ENCODE measurements around the gene MS4A12.
A peak's percentile ranks its signal among the peaks of the same experiment; 100 is the strongest.
"Not testable (repeated sequence)": the region's sequence is repeated elsewhere in the genome, so short reads cannot be mapped to it uniquely, and the experiment has no call there.

Gene MS4A12

DNA sequence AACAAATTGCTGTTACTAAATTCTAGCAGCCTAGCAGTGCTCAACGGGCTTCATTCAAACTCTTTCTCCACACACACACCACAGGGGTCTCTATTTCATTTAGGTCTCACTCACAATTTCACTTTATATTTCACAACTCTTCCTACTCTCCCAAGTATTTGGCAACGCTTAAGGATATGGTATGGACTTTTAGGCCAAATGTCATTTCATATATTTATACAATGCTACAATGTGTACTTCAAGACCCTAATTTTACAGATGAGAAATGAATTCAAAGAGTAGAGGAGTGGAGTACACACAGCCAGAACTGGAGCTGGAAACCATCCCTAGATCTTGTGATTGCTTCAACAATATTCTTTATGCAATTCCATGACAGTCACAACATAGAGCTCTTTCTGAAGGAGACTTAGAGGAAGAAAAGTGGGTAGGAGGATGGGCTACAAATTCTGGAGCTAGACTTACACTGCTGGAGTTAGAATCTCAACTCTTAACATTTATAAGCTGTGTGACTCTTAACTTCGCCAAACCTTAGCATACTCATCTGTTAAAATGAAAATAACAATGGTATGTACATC lies 20.2 kb downstream of the MS4A12 start:
- no peak for DNase-seq (ENCODE audit: low read depth)
- no peak overlapping the region for H3K4me3 ChIP-seq (ENCODE audit: low read depth, low read length)
- TF ChIP-seq, protein P1, sequence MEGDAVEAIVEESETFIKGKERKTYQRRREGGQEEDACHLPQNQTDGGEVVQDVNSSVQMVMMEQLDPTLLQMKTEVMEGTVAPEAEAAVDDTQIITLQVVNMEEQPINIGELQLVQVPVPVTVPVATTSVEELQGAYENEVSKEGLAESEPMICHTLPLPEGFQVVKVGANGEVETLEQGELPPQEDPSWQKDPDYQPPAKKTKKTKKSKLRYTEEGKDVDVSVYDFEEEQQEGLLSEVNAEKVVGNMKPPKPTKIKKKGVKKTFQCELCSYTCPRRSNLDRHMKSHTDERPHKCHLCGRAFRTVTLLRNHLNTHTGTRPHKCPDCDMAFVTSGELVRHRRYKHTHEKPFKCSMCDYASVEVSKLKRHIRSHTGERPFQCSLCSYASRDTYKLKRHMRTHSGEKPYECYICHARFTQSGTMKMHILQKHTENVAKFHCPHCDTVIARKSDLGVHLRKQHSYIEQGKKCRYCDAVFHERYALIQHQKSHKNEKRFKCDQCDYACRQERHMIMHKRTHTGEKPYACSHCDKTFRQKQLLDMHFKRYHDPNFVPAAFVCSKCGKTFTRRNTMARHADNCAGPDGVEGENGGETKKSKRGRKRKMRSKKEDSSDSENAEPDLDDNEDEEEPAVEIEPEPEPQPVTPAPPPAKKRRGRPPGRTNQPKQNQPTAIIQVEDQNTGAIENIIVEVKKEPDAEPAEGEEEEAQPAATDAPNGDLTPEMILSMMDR (IDR thresholded peaks at IDR 0.05; ENCODE audit: insufficient read depth, low read depth, low read length, missing control alignments): no peak

DNA sequence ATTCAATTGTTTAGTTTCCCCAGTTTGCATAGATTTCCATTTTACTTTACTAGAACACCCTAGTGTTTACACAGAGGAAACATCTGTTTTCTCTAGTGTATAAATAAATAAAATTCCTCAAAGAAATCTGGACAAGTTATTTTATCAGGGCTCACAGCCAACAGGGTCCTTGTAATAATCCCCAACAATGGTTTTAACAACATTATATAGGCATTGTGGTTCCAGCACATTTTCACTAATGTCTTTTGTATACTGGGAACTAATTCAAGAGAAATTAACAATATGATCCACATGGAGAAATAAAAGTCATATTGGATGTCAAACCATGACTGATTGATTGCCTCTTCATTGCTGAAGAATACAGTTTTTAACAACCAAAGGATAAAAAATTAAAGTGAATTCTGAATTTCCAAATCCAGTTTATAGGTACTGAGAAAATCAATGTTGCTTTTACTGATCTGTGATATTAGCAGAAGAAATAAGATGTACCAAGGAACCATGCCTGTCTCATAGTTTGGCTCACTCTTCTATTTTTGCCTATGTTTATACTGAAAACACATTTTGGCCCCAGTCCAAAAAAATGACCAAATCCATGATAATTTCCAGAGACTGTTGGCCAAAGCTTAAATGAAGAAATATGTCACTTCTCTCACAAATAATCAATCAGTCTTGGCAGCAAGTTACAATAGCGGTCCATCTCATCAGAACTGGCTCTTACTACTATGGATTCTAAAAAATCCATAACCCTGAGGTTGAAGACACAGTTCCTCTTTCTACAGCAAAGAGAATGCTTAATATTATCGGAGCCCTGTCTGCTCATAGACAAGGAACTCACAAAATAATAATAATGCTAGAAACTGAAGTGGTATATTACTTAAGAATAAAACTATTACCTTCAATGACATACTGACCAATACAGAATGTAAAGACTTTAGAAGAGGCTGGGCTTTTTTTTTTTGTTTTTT lies 21.2 kb downstream of the MS4A12 start:
- no peak for DNase-seq (ENCODE audit: low read depth)

DNA sequence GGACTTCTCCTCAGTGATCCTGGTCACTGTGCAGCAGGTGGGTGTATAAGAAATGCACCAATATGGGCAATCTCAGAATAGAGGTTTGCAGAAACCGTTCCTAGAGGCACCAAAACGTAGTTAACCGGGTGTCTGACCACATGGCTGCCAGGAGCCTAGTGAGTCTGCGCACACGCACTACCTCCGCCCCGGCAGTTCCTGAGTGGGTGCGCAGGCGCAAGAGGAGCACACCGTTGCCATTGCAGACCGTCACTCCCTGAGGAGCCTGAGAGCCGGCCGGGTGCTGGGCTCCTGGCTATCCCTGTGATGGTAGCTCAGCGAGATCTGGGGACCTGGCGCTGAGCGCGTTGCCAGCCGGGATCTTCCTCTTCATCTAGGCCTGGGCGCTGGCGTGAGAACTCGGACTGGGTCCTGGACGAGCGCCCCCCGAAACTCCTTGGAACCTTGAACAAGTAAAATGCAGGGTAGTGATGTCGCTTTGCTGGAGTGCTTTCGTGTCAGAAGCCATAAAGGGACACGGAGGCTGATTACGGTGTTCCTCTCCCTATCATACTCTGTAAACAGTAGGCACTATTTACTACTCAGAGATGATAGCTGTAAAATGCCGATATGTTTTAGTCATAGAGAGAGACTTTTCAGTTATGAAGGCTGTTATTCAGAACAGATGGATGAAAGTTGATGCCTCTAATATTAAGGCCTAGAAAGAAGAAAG lies 22.7 kb downstream of the MS4A12 start, which contains the start of gene MS4A13:
Gene MS4A13 (plus strand): TSS at position 249 of the 712 bp plus-strand sequence. CDS start 2,692 bp downstream, outside the sequence.
- TF ChIP-seq, protein P1 (IDR thresholded peaks at IDR 0.05; ENCODE audit: insufficient read depth, low read depth, low read length, missing control alignments): no peak
- DNase-seq (ENCODE audit: low read depth): no peak

More for the DNA sequence above, 21.2 kb downstream of the MS4A12 start:
- TF ChIP-seq, protein P1 (IDR thresholded peaks at IDR 0.05; ENCODE audit: insufficient read depth, low read depth, low read length, missing control alignments): no peak
- no peak overlapping the region for H3K4me3 ChIP-seq (ENCODE audit: low read depth, low read length)

DNA sequence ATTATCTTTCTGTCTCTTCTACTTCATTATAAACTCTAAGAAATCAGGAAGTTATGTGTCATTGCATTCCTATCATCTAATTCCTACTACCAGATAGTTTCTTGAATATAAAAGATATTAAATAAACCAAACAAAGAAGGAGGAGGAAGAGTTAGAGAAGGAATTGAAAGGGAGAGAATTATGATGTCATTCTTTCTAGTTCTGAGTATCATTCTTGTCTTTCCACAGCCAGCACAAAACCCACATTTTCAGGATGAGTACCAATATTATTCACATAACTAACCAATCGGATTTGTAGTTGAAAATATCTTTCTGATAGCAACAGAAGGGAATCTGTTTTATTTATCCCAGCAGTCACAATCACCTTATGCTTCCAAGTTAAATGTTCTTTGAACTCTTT lies 35.9 kb downstream of the MS4A12 start:
- TF ChIP-seq, protein P1 (IDR thresholded peaks at IDR 0.05; ENCODE audit: insufficient read depth, low read depth, low read length, missing control alignments): no peak
- peak; percentile 24 for DNase-seq (ENCODE audit: low read depth)
- H3K4me3 ChIP-seq (ENCODE audit: low read depth, low read length): no peak overlapping the region

More for the DNA sequence above, 22.7 kb downstream of the MS4A12 start, which contains the start of gene MS4A13:
- H3K4me3 ChIP-seq (ENCODE audit: low read depth, low read length): no peak within 1 kb of the TSS

DNA sequence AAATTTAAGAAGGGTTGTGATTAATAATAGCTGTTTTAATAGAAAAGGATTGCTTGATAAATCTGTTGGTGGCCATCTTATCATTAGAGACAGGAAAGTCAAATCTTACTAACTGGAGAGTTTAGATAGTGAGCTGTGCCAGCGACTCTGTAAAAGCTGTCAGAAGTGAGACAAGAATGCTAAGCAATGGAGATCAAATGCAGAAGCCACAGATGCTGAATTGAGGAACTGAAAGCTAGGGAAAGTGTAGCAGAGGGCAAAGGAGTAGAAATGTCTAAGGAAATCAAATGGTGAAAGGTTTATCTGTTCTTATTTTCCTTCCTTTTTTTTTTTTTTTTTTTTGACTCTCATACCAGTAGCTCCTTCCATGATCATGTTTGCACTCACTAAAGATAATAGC lies 36.4 kb downstream of the MS4A12 start:
- no peak overlapping the region for H3K4me3 ChIP-seq (ENCODE audit: low read depth, low read length)
- DNase-seq (ENCODE audit: low read depth): peak; percentile 44
- TF ChIP-seq, protein P1 (IDR thresholded peaks at IDR 0.05; ENCODE audit: insufficient read depth, low read depth, low read length, missing control alignments): no peak

DNA sequence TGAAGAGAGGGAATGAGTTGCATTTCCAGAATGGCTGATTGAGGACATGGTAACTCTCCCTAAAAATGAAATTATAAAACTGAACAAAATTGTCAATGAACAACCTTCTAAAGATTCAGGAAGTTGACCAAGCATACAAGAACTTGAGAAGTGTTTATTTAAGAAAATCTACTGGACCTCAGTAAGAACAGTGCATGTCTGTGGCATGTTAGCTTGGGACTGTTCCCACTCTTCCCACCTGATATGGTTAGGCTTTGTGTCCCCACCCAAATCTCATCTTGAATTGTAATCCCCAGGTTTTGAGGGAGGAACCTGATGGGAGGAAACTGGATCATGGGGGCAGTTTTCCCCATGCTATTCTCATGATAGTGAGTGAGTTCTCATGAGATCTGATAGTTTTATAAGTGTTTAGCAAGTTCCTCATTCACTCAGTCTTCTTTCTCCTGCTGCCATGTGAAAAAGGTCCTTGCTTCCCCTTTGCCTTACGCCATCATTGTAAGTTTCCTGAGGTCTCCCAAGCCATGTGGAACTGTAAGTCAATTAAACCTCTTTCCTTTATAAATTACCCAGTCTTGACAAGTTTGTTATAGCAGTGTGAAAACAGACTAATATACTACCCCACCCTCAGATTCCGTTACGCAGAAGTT lies 38.0 kb downstream of the MS4A12 start:
- TF ChIP-seq, protein P1 (IDR thresholded peaks at IDR 0.05; ENCODE audit: insufficient read depth, low read depth, low read length, missing control alignments): no peak
- DNase-seq (ENCODE audit: low read depth): no peak
- H3K4me3 ChIP-seq (ENCODE audit: low read depth, low read length): no peak overlapping the region

DNA sequence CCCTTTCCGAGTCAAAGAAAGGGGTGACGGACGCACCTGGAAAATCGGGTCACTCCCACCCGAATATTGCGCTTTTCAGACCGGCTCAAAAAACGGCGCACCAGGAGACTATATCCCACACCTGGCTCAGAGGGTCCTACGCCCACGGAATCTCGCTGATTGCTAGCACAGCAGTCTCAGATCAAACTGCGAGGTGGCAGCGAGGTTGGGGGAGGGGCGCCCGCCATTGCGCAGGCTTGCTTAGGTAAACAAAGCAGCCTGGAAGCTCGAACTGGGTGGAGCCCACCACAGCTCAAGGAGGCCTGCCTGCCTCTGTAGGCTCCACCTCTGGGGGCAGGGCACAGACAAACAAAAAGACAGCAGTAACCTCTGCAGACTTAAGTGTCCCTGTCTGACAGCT lies 39.8 kb downstream of the MS4A12 start:
- H3K4me3 ChIP-seq (ENCODE audit: low read depth, low read length); DNase-seq (ENCODE audit: low read depth): not testable (repeated sequence)

DNA sequence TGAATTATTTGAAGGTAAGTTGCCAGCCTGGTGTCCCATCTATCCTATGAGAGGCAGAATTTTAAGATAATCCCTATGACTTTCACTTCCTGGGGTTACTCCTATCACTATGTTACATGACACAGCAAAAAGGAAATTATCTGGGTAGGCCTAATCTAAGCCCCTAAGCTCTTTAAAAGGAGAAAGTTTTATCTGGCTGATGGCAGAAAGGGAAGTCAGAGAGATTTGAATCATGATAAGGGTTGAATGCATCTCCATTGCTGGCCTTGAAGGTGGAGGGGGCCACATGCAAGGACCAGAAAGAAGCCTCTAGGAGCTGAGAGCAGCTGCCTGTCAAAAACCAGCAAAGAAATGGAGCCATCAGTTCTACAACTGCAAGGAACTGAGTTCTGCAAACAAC lies 46.0 kb downstream of the MS4A12 start:
- not testable (repeated sequence) for H3K4me3 ChIP-seq (ENCODE audit: low read depth, low read length); DNase-seq (ENCODE audit: low read depth)
